Upper lobe of left lung (tissue), 4 donors: Measurements from ENCODE around the gene CNTFR.

Source experiments
- POLR2A ChIP-seq, 4 donors: fragments of 450-650 bp; IDR thresholded peaks; one replicate each; pipeline ENCODE4 v1.5.1; 2016 to 2017; ENCODE audit warnings: antibody characterized with exemption in 4 of 4, mild to moderate bottlenecking in 2 of 4
- TF ChIP-seq, protein P1 (sequence below), 6 experiments: fragments of 450-650 bp in 4 of 6; fragments of 200-600 bp in 2 of 6; sonication (generic) in 2 of 6; IDR thresholded peaks; one replicate each; pipeline ENCODE4 v1.5.1; 2016 to 2019; ENCODE audit warnings: antibody characterized with exemption in 6 of 6

DNA sequence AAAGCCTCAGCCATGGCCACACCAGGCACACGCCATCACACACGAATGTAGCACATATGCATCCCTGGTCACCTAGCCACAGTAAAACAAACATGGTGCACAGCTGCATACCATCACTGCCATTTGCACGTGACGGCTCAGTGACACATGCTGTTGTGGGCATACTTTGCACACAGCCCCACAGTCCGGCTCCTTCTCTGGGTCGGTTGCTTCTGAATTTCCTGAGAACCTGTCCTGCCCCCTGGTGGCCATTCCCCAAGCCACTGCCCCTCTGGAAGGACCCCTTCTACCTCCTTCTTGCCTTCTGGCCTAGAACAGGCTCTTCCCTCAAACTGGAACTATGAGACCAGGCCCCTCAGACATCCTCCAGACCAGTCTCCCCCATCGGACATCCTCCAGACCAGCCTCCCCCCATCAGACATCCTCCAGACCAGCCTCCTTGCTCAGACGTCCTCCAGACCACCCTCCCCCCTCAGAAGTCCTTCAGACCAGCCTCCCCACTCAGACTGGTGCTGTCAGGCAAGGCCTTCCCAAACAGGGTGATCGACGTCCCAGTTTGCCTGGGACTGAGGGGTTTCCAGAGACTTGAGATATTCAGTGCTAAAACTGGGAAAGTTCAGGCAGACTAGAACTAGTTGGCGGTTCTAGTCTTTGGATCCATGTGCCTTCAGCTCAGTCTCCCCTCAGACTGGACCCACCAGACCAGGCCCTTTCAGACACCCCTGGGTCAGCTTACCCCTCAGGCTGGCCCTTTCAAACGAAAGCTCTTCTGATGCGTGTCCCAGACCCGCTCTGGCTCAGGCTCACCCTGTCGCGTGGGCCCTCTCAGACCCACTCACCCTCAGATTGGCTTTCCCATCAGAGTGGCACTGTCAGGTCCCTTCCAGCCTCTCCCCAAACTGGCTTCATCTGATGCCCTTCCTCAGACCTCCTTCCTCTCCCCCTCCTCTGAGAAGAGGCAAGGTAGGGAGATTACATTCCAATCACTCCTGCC is 42.4 kb downstream of the CNTFR start:
- TF ChIP-seq, protein P1, sequence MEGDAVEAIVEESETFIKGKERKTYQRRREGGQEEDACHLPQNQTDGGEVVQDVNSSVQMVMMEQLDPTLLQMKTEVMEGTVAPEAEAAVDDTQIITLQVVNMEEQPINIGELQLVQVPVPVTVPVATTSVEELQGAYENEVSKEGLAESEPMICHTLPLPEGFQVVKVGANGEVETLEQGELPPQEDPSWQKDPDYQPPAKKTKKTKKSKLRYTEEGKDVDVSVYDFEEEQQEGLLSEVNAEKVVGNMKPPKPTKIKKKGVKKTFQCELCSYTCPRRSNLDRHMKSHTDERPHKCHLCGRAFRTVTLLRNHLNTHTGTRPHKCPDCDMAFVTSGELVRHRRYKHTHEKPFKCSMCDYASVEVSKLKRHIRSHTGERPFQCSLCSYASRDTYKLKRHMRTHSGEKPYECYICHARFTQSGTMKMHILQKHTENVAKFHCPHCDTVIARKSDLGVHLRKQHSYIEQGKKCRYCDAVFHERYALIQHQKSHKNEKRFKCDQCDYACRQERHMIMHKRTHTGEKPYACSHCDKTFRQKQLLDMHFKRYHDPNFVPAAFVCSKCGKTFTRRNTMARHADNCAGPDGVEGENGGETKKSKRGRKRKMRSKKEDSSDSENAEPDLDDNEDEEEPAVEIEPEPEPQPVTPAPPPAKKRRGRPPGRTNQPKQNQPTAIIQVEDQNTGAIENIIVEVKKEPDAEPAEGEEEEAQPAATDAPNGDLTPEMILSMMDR (IDR thresholded peaks at IDR 0.05), result peak; percentile 43 to 77 (median 56)
- no peak for TF ChIP-seq POLR2A (IDR thresholded peaks at IDR 0.05)
